Colonic mucosa (tissue), 4 donors: ENCODE data around the gene HSD17B11. TPM values are rescaled to one million over a fixed set of nuclear protein-coding genes. Genes with fewer than 3 reads are reported as not detected.
"Not testable (repeated sequence)": the region's sequence is repeated elsewhere in the genome, so short reads cannot be mapped to it uniquely, and the experiment has no call there.

Experiments used
- DNase-seq: peaks from one replicate; pipeline ENCODE4 v3.0.0-alpha.2; 2020
- H3K27ac ChIP-seq: fragments of 200-600 bp; one replicate; pipeline ENCODE4 v1.8.0; 2021
- H3K27me3 ChIP-seq: fragments of 200-600 bp; one replicate; pipeline ENCODE4 v1.8.0; 2021
- H3K36me3 ChIP-seq: fragments of 200-600 bp; one replicate; pipeline ENCODE4 v1.8.0; 2021
- H3K4me1 ChIP-seq: fragments of 200-600 bp; one replicate; pipeline ENCODE4 v1.8.0; 2021; ENCODE audit warnings: mild to moderate bottlenecking
- H3K4me3 ChIP-seq: fragments of 200-600 bp; one replicate; pipeline ENCODE4 v1.8.0; 2021
- H3K9ac ChIP-seq, 2 donors: one replicate each; pipeline ENCODE4 v1.7.0; 2013; ENCODE audit warnings: control low read depth in 2 of 2, low read depth in 2 of 2, low read length in 2 of 2
- H3K9me3 ChIP-seq: fragments of 200-600 bp; one replicate; pipeline ENCODE4 v1.8.0; 2021
- intact Hi-C: fragments of 100-400 bp; cut with DNase I; formaldehyde crosslinking; loops from one replicate; pipeline ENCODE4 v1.14.1; 2022
- total RNA-seq, 2 donors: library from RNA; stranded (reverse); fragmentation: NEBNext Ultra II Directional in 1 of 2; extraction: Animal tissue kit (Norgen Biotek cat#: 25700) in 1 of 2; gene quantifications; one replicate each; pipeline ENCODE4 v1.2.1, GENCODE V29; 2021
- TF ChIP-seq, protein P1 (sequence below): fragments of 200-600 bp; IDR thresholded peaks from one replicate; pipeline ENCODE4 v1.8.0; 2022; ENCODE audit warnings: antibody characterized with exemption, mild to moderate bottlenecking
- donor health status: healthy.
- donor health status: DM: no; HTN: no; CAD: no.
- donor health status: DM: no; HTN: no; CAD: no.

HSD17B11 gene
- total RNA-seq, 2 donors from 2014 or later: 138 to 219 TPM

DNA sequence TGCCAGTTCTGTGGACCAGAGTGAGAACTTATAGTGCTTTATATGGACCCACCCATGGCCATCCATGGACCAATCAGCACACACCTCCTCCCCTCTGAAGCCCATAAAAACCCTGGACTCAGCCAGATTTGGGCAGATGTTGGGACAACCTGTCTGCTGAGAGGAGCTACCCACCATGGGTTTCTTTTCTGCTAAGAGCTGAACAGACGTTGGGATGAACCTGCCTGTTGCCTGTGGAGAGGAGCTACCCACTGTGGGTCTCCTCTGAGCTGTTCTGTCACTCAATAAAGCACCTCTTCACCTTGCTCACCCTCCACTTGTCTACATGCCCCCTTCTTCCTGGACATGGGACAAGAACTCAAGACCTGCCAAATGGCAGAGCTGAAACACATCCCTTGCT lies 9.0 kb upstream of the HSD17B11 start:
- Histone ChIP-seq H3K27me3 (no peaks in the 10 kb centered on the region), H3K9ac (no peak overlapping the region), H3K36me3 (no peaks in the 10 kb centered on the region), H3K27ac (no peak overlapping the region), H3K9me3 (no peaks in the 10 kb centered on the region), H3K4me1 (no peaks in the 10 kb centered on the region), H3K4me3 (no peak overlapping the region)
- DNase-seq: no peak
- TF ChIP-seq, protein P1, sequence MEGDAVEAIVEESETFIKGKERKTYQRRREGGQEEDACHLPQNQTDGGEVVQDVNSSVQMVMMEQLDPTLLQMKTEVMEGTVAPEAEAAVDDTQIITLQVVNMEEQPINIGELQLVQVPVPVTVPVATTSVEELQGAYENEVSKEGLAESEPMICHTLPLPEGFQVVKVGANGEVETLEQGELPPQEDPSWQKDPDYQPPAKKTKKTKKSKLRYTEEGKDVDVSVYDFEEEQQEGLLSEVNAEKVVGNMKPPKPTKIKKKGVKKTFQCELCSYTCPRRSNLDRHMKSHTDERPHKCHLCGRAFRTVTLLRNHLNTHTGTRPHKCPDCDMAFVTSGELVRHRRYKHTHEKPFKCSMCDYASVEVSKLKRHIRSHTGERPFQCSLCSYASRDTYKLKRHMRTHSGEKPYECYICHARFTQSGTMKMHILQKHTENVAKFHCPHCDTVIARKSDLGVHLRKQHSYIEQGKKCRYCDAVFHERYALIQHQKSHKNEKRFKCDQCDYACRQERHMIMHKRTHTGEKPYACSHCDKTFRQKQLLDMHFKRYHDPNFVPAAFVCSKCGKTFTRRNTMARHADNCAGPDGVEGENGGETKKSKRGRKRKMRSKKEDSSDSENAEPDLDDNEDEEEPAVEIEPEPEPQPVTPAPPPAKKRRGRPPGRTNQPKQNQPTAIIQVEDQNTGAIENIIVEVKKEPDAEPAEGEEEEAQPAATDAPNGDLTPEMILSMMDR: no peak
- intact Hi-C loops: no loop called here

DNA sequence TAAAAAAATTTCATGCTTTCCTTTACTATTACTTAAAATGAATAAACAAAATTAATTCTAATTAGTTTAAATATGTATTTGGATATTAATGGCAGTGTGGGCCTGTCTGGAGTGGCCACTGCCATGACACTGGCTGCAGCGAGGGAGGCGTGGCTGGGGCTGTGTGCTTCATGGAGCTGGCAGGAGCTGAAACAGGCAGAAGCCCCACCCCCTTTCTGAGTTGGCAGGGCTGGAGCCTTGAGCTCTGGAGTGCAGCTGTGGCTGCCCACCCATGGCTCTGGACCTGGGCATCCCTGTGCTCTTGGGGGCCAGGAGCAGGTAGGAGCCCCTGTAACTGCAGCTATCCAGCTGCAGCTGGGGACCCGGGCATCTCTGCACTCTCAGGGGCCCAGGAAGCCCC lies 8.2 kb upstream of the HSD17B11 start:
- DNase-seq: peak; percentile 36
- Histone ChIP-seq H3K4me1 (no peaks in the 10 kb centered on the region), H3K4me3 (no peak overlapping the region), H3K36me3 (no peaks in the 10 kb centered on the region), H3K27ac (no peak overlapping the region), H3K27me3 (no peaks in the 10 kb centered on the region), H3K9ac (no peak overlapping the region), H3K9me3 (no peaks in the 10 kb centered on the region)
- intact Hi-C loops: no loop called here
- TF ChIP-seq, protein P1: no peak

DNA sequence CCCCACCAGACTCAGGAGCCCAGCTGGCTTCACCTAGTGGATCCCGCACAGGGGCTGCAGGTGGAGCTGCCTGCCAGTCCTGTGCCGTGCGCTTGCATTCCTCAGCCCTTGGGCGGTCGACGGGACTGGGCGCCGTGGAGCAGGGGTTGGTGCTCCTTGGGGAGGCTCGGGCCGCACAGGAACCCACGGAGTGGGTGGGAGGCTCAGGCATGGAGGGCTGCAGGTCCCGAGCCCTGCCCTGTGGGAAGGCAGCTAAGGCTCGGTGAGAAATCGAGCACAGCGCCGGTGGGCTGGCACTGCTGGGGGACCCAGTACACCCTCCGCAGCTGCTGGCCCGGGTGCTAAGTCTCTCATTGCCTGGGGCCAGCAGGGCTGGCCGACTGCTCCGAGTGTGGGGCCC lies 4.9 kb upstream of the HSD17B11 start:
- H3K27ac ChIP-seq, H3K4me1 ChIP-seq, H3K9ac ChIP-seq, intact Hi-C loops, H3K9me3 ChIP-seq, H3K36me3 ChIP-seq, DNase-seq, H3K27me3 ChIP-seq, H3K4me3 ChIP-seq: not testable (repeated sequence)

DNA sequence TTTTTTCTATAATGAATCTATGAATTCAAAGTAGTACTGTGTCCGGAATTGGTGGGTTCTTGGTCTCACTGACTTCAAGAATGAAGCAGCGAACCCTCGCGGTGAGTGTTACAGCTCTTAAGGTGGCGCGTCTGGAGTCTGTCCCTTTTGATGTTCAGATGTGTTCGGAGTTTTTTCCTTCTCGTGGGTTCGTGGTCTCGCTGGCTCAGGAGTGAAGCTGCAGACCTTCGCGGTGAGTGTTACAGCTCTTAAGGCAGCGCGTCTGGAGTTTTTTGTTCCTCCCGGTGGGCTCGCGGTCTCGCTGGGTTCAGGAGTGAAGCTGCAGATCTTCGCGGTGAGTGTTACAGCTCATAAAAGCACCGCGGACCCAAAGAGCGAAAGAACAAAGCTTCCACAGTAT lies 4.1 kb upstream of the HSD17B11 start:
- H3K27me3 ChIP-seq, H3K4me1 ChIP-seq, H3K4me3 ChIP-seq, H3K27ac ChIP-seq, H3K36me3 ChIP-seq, DNase-seq, H3K9ac ChIP-seq, intact Hi-C loops, H3K9me3 ChIP-seq: not testable (repeated sequence)

DNA sequence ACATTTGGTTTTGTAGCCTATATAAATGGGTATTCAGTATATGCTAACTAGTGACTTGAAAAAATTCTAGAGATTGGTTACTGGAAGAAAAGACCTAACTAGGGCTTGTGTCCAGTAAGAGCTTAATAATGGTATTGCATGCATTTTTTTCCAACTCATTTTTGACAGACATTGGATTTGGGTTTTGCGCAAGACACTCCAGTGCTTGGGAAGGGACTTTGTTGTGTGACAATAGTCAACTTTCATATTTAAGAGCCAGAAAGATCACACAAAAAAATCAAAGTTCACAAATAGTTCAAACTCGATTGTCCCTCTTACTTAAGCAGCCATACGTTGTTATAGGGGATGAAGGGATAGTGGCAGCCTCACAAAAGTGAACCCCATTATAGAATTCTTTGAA lies 1.2 kb upstream of the HSD17B11 start:
- Histone ChIP-seq H3K4me1 (no peaks in the 10 kb centered on the region), H3K9ac (no peak overlapping the region), H3K9me3 (no peaks in the 10 kb centered on the region), H3K27ac (no peak overlapping the region), H3K27me3 (no peaks in the 10 kb centered on the region), H3K4me3 (no peak overlapping the region), H3K36me3 (no peaks in the 10 kb centered on the region)
- intact Hi-C loops: no loop called here
- no peak for DNase-seq
- TF ChIP-seq, protein P1: no peak

DNA sequence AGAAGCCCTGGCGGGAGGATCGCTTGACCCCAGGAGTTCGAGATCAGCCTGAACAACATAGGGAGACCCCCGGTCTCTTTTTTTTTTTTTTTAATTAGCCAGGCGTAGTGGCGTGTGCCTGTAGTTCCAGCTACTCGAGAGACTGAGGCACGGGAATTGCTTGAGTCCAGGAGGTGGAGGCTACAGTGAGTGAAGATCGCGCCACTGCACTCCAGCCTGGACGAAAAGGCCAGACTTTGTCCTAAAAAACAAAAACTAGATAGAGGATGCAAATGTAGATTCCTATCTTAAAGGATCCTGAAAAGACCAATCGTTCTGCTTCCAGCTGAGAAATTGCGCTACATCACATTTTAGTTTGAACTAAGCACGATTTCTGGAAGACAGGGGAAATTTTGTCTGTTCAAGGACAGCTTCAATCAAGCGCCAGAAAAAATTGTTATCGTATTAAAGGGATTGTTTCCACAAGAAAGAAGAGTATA lies 627 bp upstream of the HSD17B11 start:
- intact Hi-C loops: no loop called here
- Histone ChIP-seq H3K36me3 (no peaks in the 10 kb centered on the region), H3K9ac (peak overlapping the region; percentile 77 to 99), H3K9me3 (no peaks in the 10 kb centered on the region), H3K27ac (peak overlapping the region; percentile 92), H3K4me3 (peak overlapping the region; percentile 52), H3K27me3 (no peaks in the 10 kb centered on the region), H3K4me1 (no peaks in the 10 kb centered on the region)
- DNase-seq: no peak
- TF ChIP-seq, protein P1: no peak

DNA sequence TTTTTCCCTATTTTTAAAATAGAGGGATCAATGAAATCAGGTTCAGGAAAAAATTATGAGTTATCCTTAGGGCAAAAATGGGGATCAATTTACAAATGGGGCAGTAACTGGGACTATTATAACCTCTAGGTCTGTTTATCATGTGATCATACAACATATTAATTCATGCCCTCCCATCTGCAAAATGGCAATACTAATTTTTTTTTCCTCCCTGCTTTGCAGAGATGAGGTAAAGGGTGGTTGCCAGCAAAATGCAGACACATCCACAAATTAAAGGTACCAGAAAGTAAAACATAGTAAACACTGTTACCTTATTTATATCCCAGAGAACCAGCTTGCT lies 467 bp downstream of the HSD17B11 start:
- Histone ChIP-seq H3K27ac (peak overlapping the region; percentile 92), H3K9me3 (no peaks in the 10 kb centered on the region), H3K9ac (peak overlapping the region; percentile 73 to 99), H3K4me3 (peak overlapping the region; percentile 52), H3K4me1 (no peaks in the 10 kb centered on the region), H3K36me3 (no peaks in the 10 kb centered on the region), H3K27me3 (no peaks in the 10 kb centered on the region)
- intact Hi-C loops: no loop called here
- no peak for DNase-seq
- TF ChIP-seq, protein P1: no peak

DNA sequence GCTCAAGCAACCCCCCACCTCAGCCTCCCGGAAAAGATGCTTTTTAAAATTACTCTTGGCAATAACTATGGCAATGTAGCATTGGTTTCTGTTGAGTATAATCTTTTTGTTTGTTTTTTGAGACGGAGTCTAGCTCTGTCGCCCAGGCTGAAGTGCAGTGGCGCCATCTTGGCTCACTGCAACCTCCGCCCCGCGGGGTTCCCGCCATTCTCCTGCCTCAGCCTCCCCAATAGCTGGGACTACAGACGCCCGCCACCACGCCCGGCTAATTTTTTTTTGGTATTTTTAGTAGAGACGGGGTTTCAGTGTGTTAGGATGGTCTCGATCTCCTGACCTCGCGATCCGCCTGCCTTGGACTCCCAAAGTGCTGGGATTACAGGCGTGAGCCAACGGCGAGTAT lies 933 bp downstream of the HSD17B11 start:
- H3K27me3 ChIP-seq, H3K4me1 ChIP-seq, intact Hi-C loops, H3K36me3 ChIP-seq, H3K9me3 ChIP-seq: not testable (repeated sequence)
- DNase-seq: peak; percentile 45
- Histone ChIP-seq H3K9ac (peak overlapping the region; percentile 73 to 99), H3K4me3 (peak overlapping the region; percentile 52), H3K27ac (peak overlapping the region; percentile 92)
